K562 (cell line): ENCODE results near the gene PPM1N. TPM values are rescaled to one million over a fixed set of nuclear protein-coding genes. Genes with fewer than 3 reads are reported as not detected.

Experiments
- ATAC-seq: fragments of 200-7000 bp; cut with Tn5 transposase; 3 replicates; pipeline ENCODE4 v1.9.1; 2020; ENCODE audit warnings: moderate library complexity
- BruUV-seq: library from RNA; stranded (reverse); fragments of 400-500 nt; replicated peaks from 2 replicates; lab custom pipeline; 2021; lab: Mats Ljungman, UMichigan
- CTCF ChIA-PET: fragments of 300-600 bp; formaldehyde crosslinking; extraction: SDS; loops from one replicate; lab custom pipeline; 2021; ENCODE audit warnings: low intra/inter-chr PET ratio; lab: Yijun Ruan, JAX
- POLR2A ChIA-PET: fragments of 300-600, 350-650 bp; sonication (Branson Sonifier 250); formaldehyde crosslinking; extraction: SDS; loops from one replicate; lab custom pipeline; 2021; ENCODE audit warnings: antibody characterized with exemption, inconsistent platforms; lab: Yijun Ruan, JAX
- DNase-seq, 4 experiments: peaks; one replicate each; pipeline versions ENCODE4 v3.0.0 to v3.0.0-alpha.2; 2011 to 2018; ENCODE audit warnings: low spot score in 3 of 4, mixed read lengths in 3 of 4; ENCODE audit errors: extremely low read depth in 1 of 4
- FAIRE-seq: peaks from 2 replicates; lab custom pipeline; 2011; peaks lifted over from hg19 to GRCh38; lab: Jason Lieb, UNC
- H2AFZ ChIP-seq: 2 replicates; pipeline ENCODE4 v1.6.0; 2011; ENCODE audit warnings: low read depth, low read length, control low read depth, inconsistent platforms
- H3K27ac ChIP-seq: fragments of 200-600 bp; 3 replicates; pipeline ENCODE4 v1.8.0; 2011; ENCODE audit warnings: low read depth, mild to moderate bottlenecking, control low read depth, inconsistent platforms, low read length, moderate library complexity, mixed read lengths; ENCODE audit errors: extremely low read depth
- H3K27me3 ChIP-seq, 2 experiments: fragments of 300-600 bp in 1 of 2; 2 replicates in 1 of 2; 3 replicates in 1 of 2; pipeline versions ENCODE4 v1.6.0 to v1.8.0; 2011; ENCODE audit warnings: inconsistent platforms in 2 of 2, low read length in 2 of 2, mild to moderate bottlenecking in 1 of 2, mixed read lengths in 1 of 2, moderate library complexity in 1 of 2; ENCODE audit not compliant: control insufficient read depth in 2 of 2, insufficient read depth in 2 of 2
- H3K36me3 ChIP-seq: fragments of 300-600 bp; 3 replicates; pipeline ENCODE4 v1.8.0; 2011; ENCODE audit warnings: mild to moderate bottlenecking, low read length, inconsistent platforms; ENCODE audit not compliant: control insufficient read depth, insufficient read depth
- H3K4me1 ChIP-seq, 2 experiments: fragments of 200-600 bp in 1 of 2; replicated peaks in 1 of 2; 2 replicates in 1 of 2; 3 replicates in 1 of 2; pipeline versions ENCODE4 v1.5.1 to v1.8.0; 2011; ENCODE audit warnings: inconsistent platforms in 2 of 2, low read length in 2 of 2, mild to moderate bottlenecking in 1 of 2, mixed read lengths in 1 of 2, moderate library complexity in 1 of 2; ENCODE audit not compliant: control insufficient read depth in 2 of 2, insufficient read depth in 2 of 2
- H3K4me2 ChIP-seq: 2 replicates; pipeline ENCODE4 v1.6.1; 2011; ENCODE audit warnings: low read length, control low read depth, inconsistent platforms, mixed read lengths; ENCODE audit not compliant: insufficient read depth
- H3K4me3 ChIP-seq: fragments of 200-600 bp; sonication (generic), shearing (Covaris generic); 2 replicates; pipeline ENCODE4 v1.5.1; 2016; ENCODE audit warnings: control low read depth, inconsistent platforms
- H3K79me2 ChIP-seq: fragments of 200-600 bp; 3 replicates; pipeline ENCODE4 v1.8.0; 2011; ENCODE audit warnings: low read length, inconsistent platforms; ENCODE audit not compliant: control insufficient read depth, insufficient read depth
- H3K9ac ChIP-seq, 2 experiments: 2 replicates each; pipeline versions ENCODE4 v1.6.0 to v1.6.1; 2011; ENCODE audit warnings: low read depth in 2 of 2, low read length in 2 of 2, control low read depth in 1 of 2, inconsistent platforms in 1 of 2, mild to moderate bottlenecking in 1 of 2, mixed read lengths in 1 of 2; ENCODE audit not compliant: insufficient read depth in 1 of 2
- H3K9me1 ChIP-seq: one replicate; pipeline ENCODE4 v1.6.0; 2011; ENCODE audit warnings: inconsistent platforms, mild to moderate bottlenecking, low read length, moderate library complexity; ENCODE audit not compliant: control insufficient read depth, insufficient read depth
- H3K9me3 ChIP-seq: replicated peaks from 2 replicates; pipeline ENCODE4 v1.5.1; 2011; ENCODE audit warnings: low read depth, low read length, inconsistent platforms; ENCODE audit not compliant: control insufficient read depth, insufficient read depth
- H4K20me1 ChIP-seq: replicated peaks from 2 replicates; pipeline ENCODE4 v1.6.1; 2011; ENCODE audit warnings: low read length, inconsistent platforms, mixed read lengths; ENCODE audit not compliant: control insufficient read depth, insufficient read depth
- ATF1 ChIP-seq, 2 experiments: fragments of 450-650 bp in 1 of 2; IDR thresholded peaks; 2 replicates each; pipeline ENCODE4 v1.6.1; 2016; ENCODE audit warnings: missing compliant biosample characterization in 1 of 2, missing genetic modification characterization in 1 of 2
- CBFA2T3 ChIP-seq: fragments of 450-650 bp; IDR thresholded peaks from 2 replicates; pipeline ENCODE4 v1.6.1; 2017
- ELF1 ChIP-seq: fragments of 200-800 bp; sonication (Bioruptor generic); IDR thresholded peaks from 2 replicates; pipeline ENCODE4 v1.6.1; 2016; ENCODE audit warnings: missing genetic modification characterization, missing compliant biosample characterization
- ETV5 ChIP-seq: sonication (generic); formaldehyde crosslinking; IDR thresholded peaks from 2 replicates; pipeline ENCODE4 v1.4.0; 2020; ENCODE audit warnings: low read depth, mild to moderate bottlenecking, missing genetic modification reagents
- FOSL1 ChIP-seq: fragments of 200-800 bp; sonication (Bioruptor generic); conservative IDR thresholded peaks from 2 replicates; pipeline ENCODE4 v1.6.1; 2016; ENCODE audit warnings: missing genetic modification characterization, missing compliant biosample characterization
- HEY1 ChIP-seq: fragments of 250-450 bp; sonication (Bioruptor Pico); IDR thresholded peaks from 2 replicates; pipeline ENCODE4 v1.5.0; 2020; ENCODE audit warnings: mild to moderate bottlenecking, moderate library complexity, borderline replicate concordance
- MAZ ChIP-seq, 2 experiments: fragments of 450-650 bp in 1 of 2; sonication (generic) in 1 of 2; formaldehyde crosslinking; IDR thresholded peaks in 1 of 2; conservative IDR thresholded peaks in 1 of 2; 2 replicates each; pipeline versions ENCODE4 v1.4.0 to v1.5.0; 2020; ENCODE audit warnings: mild to moderate bottlenecking in 1 of 2, missing genetic modification reagents in 1 of 2
- MBD2 ChIP-seq: sonication (generic); IDR thresholded peaks from 2 replicates; pipeline ENCODE4 v1.6.1; 2016; ENCODE audit warnings: low read depth, borderline replicate concordance
- MYNN ChIP-seq, 2 experiments: sonication (generic); formaldehyde crosslinking in 1 of 2; IDR thresholded peaks; 2 replicates each; pipeline versions ENCODE4 v1.5.0 to v1.6.1; 2016 to 2020; ENCODE audit warnings: antibody characterized with exemption in 1 of 2, missing genetic modification reagents in 1 of 2
- PHB ChIP-seq: fragments of 250-450 bp; sonication (Bioruptor Pico); IDR thresholded peaks from 2 replicates; pipeline ENCODE4 v1.5.0; 2021
- PHF21A ChIP-seq: fragments of 450-650 bp; IDR thresholded peaks from 2 replicates; pipeline ENCODE4 v1.6.1; 2017; ENCODE audit warnings: low read depth, borderline replicate concordance
- POLR2H ChIP-seq: IDR thresholded peaks from 2 replicates; pipeline ENCODE4 v1.6.1; 2016; ENCODE audit warnings: missing genetic modification characterization, low read depth, mild to moderate bottlenecking, control low read depth, missing compliant biosample characterization, moderate library complexity
- RB1 ChIP-seq: fragments of 450-650 bp; IDR thresholded peaks from 2 replicates; pipeline ENCODE4 v1.6.1; 2017; ENCODE audit warnings: low read depth, mild to moderate bottlenecking
- RFX5 ChIP-seq: IDR thresholded peaks from 2 replicates; pipeline ENCODE4 v1.6.1; 2011; ENCODE audit warnings: low read depth, mild to moderate bottlenecking, improper control_type of control experiment, low read length
- RFX7 ChIP-seq: fragments of 250-450 bp; sonication (Bioruptor Pico); IDR thresholded peaks from 2 replicates; pipeline ENCODE4 v1.5.1; 2021; ENCODE audit warnings: mild to moderate bottlenecking
- SREBF2 ChIP-seq: sonication (generic); formaldehyde crosslinking; IDR thresholded peaks from 2 replicates; pipeline ENCODE4 v1.4.0; 2020; ENCODE audit warnings: mild to moderate bottlenecking, missing genetic modification reagents
- SRSF1 ChIP-seq: fragments of 200-400 bp; formaldehyde crosslinking; IDR thresholded peaks from 2 replicates; pipeline ENCODE4 v1.6.1; 2017; ENCODE audit warnings: mild to moderate bottlenecking, low read depth, low read length, moderate library complexity
- TAF15 ChIP-seq: fragments of 200-400 bp; formaldehyde crosslinking; IDR thresholded peaks from 2 replicates; pipeline ENCODE4 v1.6.1; 2017; ENCODE audit warnings: mild to moderate bottlenecking, low read depth, low read length, moderate library complexity
- ZBTB49 ChIP-seq: sonication (generic); formaldehyde crosslinking; IDR thresholded peaks from 2 replicates; pipeline ENCODE4 v1.8.0; 2022; ENCODE audit warnings: missing genetic modification reagents, mild to moderate bottlenecking, borderline replicate concordance
- ZNF174 ChIP-seq: fragments of 250-450 bp; sonication (Bioruptor Pico); IDR thresholded peaks from 2 replicates; pipeline ENCODE4 v1.4.0; 2020; ENCODE audit warnings: mild to moderate bottlenecking
- WGBS: fragments of 100-300 bp; shearing (Covaris generic); methylation state at CpG from one replicate; pipeline ENCODE4 v1.1.6; 2016; ENCODE audit warnings: low coverage, mixed read lengths; ENCODE audit not compliant: insufficient coverage; ENCODE audit errors: missing lambda C conversion rate; 5-methylcytosine and 5-hydroxymethylcytosine counted together
- in situ Hi-C: fragments of 300-500 bp; cut with MboI; formaldehyde crosslinking; loops from 4 replicates; pipeline ENCODE4 v1.15.0; 2018; ENCODE audit warnings: inconsistent platforms, mixed read lengths
- intact Hi-C: fragments of 100-400 bp; cut with micrococcal nuclease; formaldehyde crosslinking; loops from 2 replicates; pipeline ENCODE4 v1.14.2; 2022
- polyA plus RNA-seq, 8 experiments: library from polyadenylated mRNA; depleted of rRNA in 4 of 8; stranded (reverse) in 5 of 8; unstranded in 3 of 8; fragments of >200 nt; fragmentation: Nextera tagmentation in 2 of 8; fragmentation: Illumina TruSeq in 1 of 8; extraction: Ambion mirVana in 2 of 8; extraction: Trizol in 1 of 8; gene quantifications; 2 replicates each; pipeline versions ENCODE4 v1.2.1 to v1.2.3, GENCODE V29; 2011 to 2014; ENCODE audit warnings: inconsistent platforms in 1 of 8, missing spikeins in 1 of 8
- total RNA-seq, 7 experiments: library from RNA; depleted of rRNA in 6 of 7; stranded (reverse); fragments of >200 nt in 6 of 7; fragmentation: Illumina TruSeq in 2 of 7; extraction: Trizol in 2 of 7; gene quantifications; 2 replicates each; pipeline versions ENCODE4 v1.2.1 to v1.2.3, GENCODE V29; 2011 to 2021; ENCODE audit warnings: low replicate concordance in 1 of 7

The PPM1N gene
- total and polyA plus RNA-seq, 9 of the 15 experiments (the other 6 are each of a cell fraction or from before 2014, with no cell fraction given): 4.5 to 15.6 (median 8.7) TPM

- in situ Hi-C loops: no loop called here
- intact Hi-C loops: no loop called here
- Histone ChIP-seq H3K9me1 (no peaks in the 10 kb centered on the region), H3K9ac (peak overlapping the region; percentile 67 to 94), H3K4me3 (peak overlapping the region; percentile 60), H3K27ac (peak overlapping the region; percentile 77), H3K9me3 (no peaks in the 10 kb centered on the region), H3K36me3 (no peaks in the 10 kb centered on the region), H3K79me2 (peaks cover 6% of the 10 kb centered on the region; the same call in 1 of the 3 replicates), H3K4me2 (peak overlapping the region; percentile 82), H2AFZ (peak overlapping the region; percentile 90), H3K4me1 (peaks cover 7 to 53% of the 10 kb centered on the region in 2 experiments; a peak in 4 of 5 replicates), H3K27me3 (peaks cover 3 to 16% of the 10 kb centered on the region in 2 experiments; a peak in 3 of 5 replicates), H4K20me1 (no peaks in the 10 kb centered on the region)
- TSS peak; percentile 75 for BruUV-seq
- ChIA-PET CTCF (interaction anchor here (1.0 to 1.3 kb wide), 3 partner anchors 14 to 150 kb away, joined by 4 to 7 read pairs (median 4); no protein-coding TSS in a partner anchor), POLR2A (interaction anchor here (0.7 to 1.6 kb wide), 2 partner anchors 14 to 25 kb away, joined by 4 to 6 read pairs; partner anchors contain the start of gene FOSB)
- DNase-seq (peak; percentile 84 to 93 (median 88)), ATAC-seq (peak; percentile 86), FAIRE-seq (peak; percentile 88)
- 1% methylated on average over 24 of the region's 32 CpGs for WGBS
- TF ChIP-seq MBD2 (peak; percentile 53; the same call in 1 of the 2 replicates), POLR2H (tag) (0 out of 2 replicates have a peak, but pooled peaks have one; percentile 29), PHB (CRISPR knock-in tag) (no peak), RB1 (no peak), ELF1 (tag) (peak; percentile 59; the same call in 1 of the 2 replicates), RFX7 (no peak), FOSL1 (tag) (0 out of 2 replicates have a peak, but pooled peaks have one; percentile 11), ETV5 (peak; percentile 86), MAZ (CRISPR knock-in tag; conservative IDR thresholded peaks at IDR 0.05 in 1 of 2, IDR thresholded peaks at IDR 0.05 in 1 of 2) (peak; percentile 91 to 95), PHF21A (no peak), RFX5 (no peak), ZNF174 (CRISPR knock-in tag) (no peak), CBFA2T3 (peak; percentile 32; the same call in 1 of the 2 replicates), SRSF1 (no peak), ATF1 (CRISPR knock-in tag; IDR thresholded peaks at IDR 0.05) (no peak), ATF1 (tag; IDR thresholded peaks at IDR 0.05) (peak; percentile 58), ZBTB49 (CRISPR knock-in tag) (no peak), HEY1 (CRISPR knock-in tag) (peak; percentile 19; the same call in 1 of the 2 replicates), SREBF2 (CRISPR knock-in tag) (peak; percentile 73; the same call in 1 of the 2 replicates), TAF15 (no peak), MYNN (IDR thresholded peaks at IDR 0.05) (no peak), MYNN (CRISPR knock-in tag; IDR thresholded peaks at IDR 0.05) (no peak)
Observed at GRCh38 chr19:45492627-45493470, 5.4 kb upstream of the PPM1N start.
